ENCODE data around the gene EHF.

- TF ChIP-seq POLR2A (IDR thresholded peaks at IDR 0.05; ENCODE audit: control extremely low read depth in 1 of 2, low read depth in 2 of 2, low read length in 2 of 2), result no peak
- no peak for TF ChIP-seq SP1 (IDR thresholded peaks at IDR 0.05; ENCODE audit: low read depth, low read length)
- no peak for TF ChIP-seq CEBPB (IDR thresholded peaks at IDR 0.05; ENCODE audit: low read depth, low read length)
- no peak for TF ChIP-seq GABPA (IDR thresholded peaks at IDR 0.05; ENCODE audit: borderline replicate concordance, insufficient read depth, low read length)
- TF ChIP-seq SIN3A (conservative IDR thresholded peaks at IDR 0.05 in 1 of 2, IDR thresholded peaks at IDR 0.05 in 1 of 2; ENCODE audit: low read depth in 1 of 2, low read length in 2 of 2), result no peak
- TF ChIP-seq CTCF (IDR thresholded peaks at IDR 0.05; ENCODE audit: control extremely low read depth in 1 of 3, insufficient read depth in 1 of 3, low read depth in 1 of 3, low read length in 3 of 3), result no peak
- TF ChIP-seq EGR1 (IDR thresholded peaks at IDR 0.05; ENCODE audit: borderline replicate concordance, low read depth, low read length), result no peak
- TF ChIP-seq CHD1 (IDR thresholded peaks at IDR 0.05; ENCODE audit: low read depth, low read length), result no peak
- no peak for TF ChIP-seq RAD21 (IDR thresholded peaks at IDR 0.05 in 1 of 2, conservative IDR thresholded peaks at IDR 0.05 in 1 of 2; ENCODE audit: low read depth in 2 of 2, low read length in 2 of 2)
- no peak for TF ChIP-seq USF2 (IDR thresholded peaks at IDR 0.05; ENCODE audit: low read length)
- no peak for TF ChIP-seq CHD7 (IDR thresholded peaks at IDR 0.05; ENCODE audit: insufficient replicate concordance, low read length)
- no peak for TF ChIP-seq HDAC2 (IDR thresholded peaks at IDR 0.05; ENCODE audit: borderline replicate concordance in 1 of 2, low read depth in 2 of 2, low read length in 2 of 2)
Measured at GRCh38 chr11:34669458-34669857, 48.6 kb downstream of the EHF start.
